Prostate gland (tissue), 2 donors: ENCODE results near the gene ANKS1B.

Source experiments
- CTCF ChIP-seq, 4 experiments: fragments of 200-600 bp in 2 of 4; fragments of 450-650 bp in 2 of 4; sonication (generic) in 2 of 4; IDR thresholded peaks; 1 replicate in 3 of 4; 2 replicates in 1 of 4; pipeline ENCODE4 v1.5.1; 2016 to 2019; ENCODE audit warnings: antibody characterized with exemption in 4 of 4, mild to moderate bottlenecking in 2 of 4, moderate library complexity in 2 of 4
- POLR2A ChIP-seq: fragments of 450-650 bp; IDR thresholded peaks from one replicate; pipeline ENCODE4 v1.6.1; 2016; ENCODE audit warnings: antibody characterized with exemption, mild to moderate bottlenecking
- POLR2AphosphoS5 ChIP-seq: sonication (generic); formaldehyde crosslinking; IDR thresholded peaks from one replicate; pipeline ENCODE4 v1.6.1; 2017; ENCODE audit warnings: antibody characterized with exemption

DNA sequence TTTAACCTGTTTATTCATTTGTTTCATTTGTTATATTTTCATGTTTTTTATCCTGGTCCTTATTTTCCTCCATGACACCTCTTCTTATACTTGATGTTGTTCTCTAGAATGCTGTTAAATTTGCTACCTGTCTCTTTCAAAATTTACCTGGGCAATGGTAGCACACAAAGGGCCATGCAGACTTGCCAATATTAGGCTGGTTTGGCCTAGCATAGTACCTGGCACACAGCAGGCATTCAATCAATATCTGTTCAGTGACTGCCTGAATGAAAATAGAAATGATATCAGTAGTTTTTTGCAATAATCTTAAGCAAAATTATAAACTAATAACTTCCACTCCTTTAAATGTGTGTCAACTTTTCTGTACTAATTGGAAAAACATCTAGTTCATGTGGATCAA lies 1014.5 kb downstream of the ANKS1B start:
- TF ChIP-seq CTCF (IDR thresholded peaks at IDR 0.05) (no peak), POLR2A (no peak), POLR2AphosphoS5 (no peak)
